ENCODE data around the gene HIVEP1.

DNA sequence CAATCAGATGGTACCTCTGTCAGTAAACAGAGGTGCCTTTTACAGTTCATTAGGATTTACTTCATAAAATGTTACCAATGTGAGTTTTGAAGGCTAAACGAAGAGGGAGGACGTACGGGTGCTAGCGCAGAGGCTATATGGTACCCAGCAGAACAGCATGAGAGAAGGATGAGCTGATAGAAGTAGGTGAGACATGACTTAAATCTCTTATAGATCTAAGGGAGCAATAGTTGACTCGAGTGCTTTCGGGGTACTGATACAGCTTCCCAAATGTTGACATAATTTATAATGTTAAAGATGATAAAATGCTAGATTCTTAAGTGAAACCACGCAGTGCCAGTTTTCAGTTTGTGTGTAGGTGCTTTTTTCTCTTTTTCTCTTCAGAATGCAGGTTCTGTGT lies 72.6 kb downstream of the HIVEP1 start:
- no peak for TF ChIP-seq CTCF (IDR thresholded peaks at IDR 0.05; ENCODE audit: insufficient read depth, low read depth, low read length)
- no peak for TF ChIP-seq EZH2 (IDR thresholded peaks at IDR 0.05; ENCODE audit: insufficient read depth, low read length)
